GM12873 (cell line): ENCODE measurements around the gene LHX4.

Experiments used
- CTCF ChIP-seq: IDR thresholded peaks from 2 replicates; pipeline ENCODE4 v1.5.1; 2012; ENCODE audit warnings: low read depth, mild to moderate bottlenecking, moderate library complexity, low read length, control low read depth; ENCODE audit not compliant: insufficient read depth; ENCODE audit errors: missing control alignments

The LHX4 gene

GRCh38 chr1:180252638-180253536 is 22.8 kb downstream of the LHX4 start:
- peak; percentile 93 for TF ChIP-seq CTCF

GRCh38 chr1:180253585-180254495 is 23.8 kb downstream of the LHX4 start:
- no peak for TF ChIP-seq CTCF

- TF ChIP-seq CTCF = no peak
Measured at GRCh38 chr1:180254496-180254819, 24.4 kb downstream of the LHX4 start.

- TF ChIP-seq CTCF = no peak
Measured at GRCh38 chr1:180254854-180255253, 24.8 kb downstream of the LHX4 start.

GRCh38 chr1:180255536-180256340 is 25.7 kb downstream of the LHX4 start:
- TF ChIP-seq CTCF = no peak

GRCh38 chr1:180256341-180257027 is 26.4 kb downstream of the LHX4 start:
- TF ChIP-seq CTCF = no peak
